Measurements from ENCODE around the gene GALNT14. TPM values are rescaled to one million over a fixed set of nuclear protein-coding genes. Genes with fewer than 3 reads are reported as not detected.

Gene GALNT14
- total and polyA plus RNA-seq, 2 of the 8 experiments (the other 6 are each of a cell fraction or from before 2014, with no cell fraction given) = 13.0 to 13.7 TPM

DNA sequence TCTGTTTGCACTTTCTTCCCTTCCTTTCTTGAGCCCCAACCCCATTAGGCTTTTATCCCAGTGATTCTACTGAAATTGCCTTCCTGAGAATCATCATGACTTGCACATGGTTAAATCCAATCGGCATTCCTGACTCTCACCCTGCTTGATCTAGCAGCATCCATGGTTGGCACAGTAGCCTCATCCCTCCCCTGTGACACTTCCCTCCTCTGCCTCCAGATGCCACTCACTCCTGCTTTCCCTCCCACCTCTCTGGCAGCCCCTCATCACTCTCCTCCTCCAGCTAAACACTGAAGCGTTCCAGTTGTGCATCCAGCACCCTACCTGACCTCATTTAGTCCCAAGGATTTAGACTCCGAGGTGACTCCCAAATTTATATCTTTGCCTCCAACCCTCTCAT, 114.7 kb downstream of the GALNT14 start:
- H3K4me1 ChIP-seq (replicated peaks in 1 of 4; ENCODE audit: control insufficient read depth in 3 of 4, insufficient read depth in 4 of 4, low read length in 3 of 4) = peaks cover 0 to 6% (median 0%) of the 10 kb centered on the region in 4 experiments; a peak in 2 of 7 replicates
- no peak overlapping the region for H2BK12ac ChIP-seq (ENCODE audit: low read depth, low read length)
- H3K27me3 ChIP-seq (replicated peaks in 1 of 4; ENCODE audit: control insufficient read depth in 3 of 4, extremely low read depth in 1 of 4, insufficient read depth in 3 of 4, low read length in 3 of 4) = no peaks in the 10 kb centered on the region
- POLR2A ChIA-PET (ENCODE audit: partially characterized antibody) = no interaction called here
- H2BK5ac ChIP-seq (ENCODE audit: low read depth, low read length) = no peak overlapping the region
- H3K9me3 ChIP-seq (ENCODE audit: insufficient read depth in 2 of 2, low read depth in 1 of 2, low read length in 1 of 2) = no peaks in the 10 kb centered on the region
- H3K23ac ChIP-seq (ENCODE audit: insufficient read length) = no peak overlapping the region
- WGBS, 2 experiments (ENCODE audit: extremely low coverage in 1 of 2, insufficient coverage in 1 of 2, insufficient read length in 1 of 2, insufficient replicate concordance in 2 of 2, low coverage in 1 of 2, low lambda C conversion rate in 2 of 2, missing lambda C conversion rate in 1 of 2) = 86% methylated on average over 3 of the region's 3 CpGs; no CpG with 5 or more reads in 1 of the 2 experiments
- no peaks in the 10 kb centered on the region for H3K23me2 ChIP-seq (ENCODE audit: low read depth, low read length)
- FAIRE-seq (no peak), DNase-seq (ENCODE audit: low read depth in 1 of 2, low spot score in 2 of 2) (no peak)
- no peak overlapping the region for H2AFZ ChIP-seq (ENCODE audit: low read length)
- H4K5ac ChIP-seq (ENCODE audit: insufficient read length, low read depth, low read length) = no peak overlapping the region
- no peak overlapping the region for H3K27ac ChIP-seq (ENCODE audit: low read depth, low read length)
- H3K14ac ChIP-seq (ENCODE audit: insufficient read length) = no peak overlapping the region
- H3K36me3 ChIP-seq (ENCODE audit: control insufficient read depth in 2 of 4, insufficient read depth in 4 of 4, low read length in 3 of 4) = no peaks in the 10 kb centered on the region
- H2BK15ac ChIP-seq (ENCODE audit: low read length) = no peak overlapping the region
- H2BK20ac ChIP-seq (ENCODE audit: low read length) = no peak overlapping the region
- no peak overlapping the region for H2AK5ac ChIP-seq (ENCODE audit: low read depth, low read length)
- CTCF ChIA-PET (ENCODE audit: partially characterized antibody) = interaction anchor here (0.7 to 3.4 kb wide), 6 partner anchors 9 to 312 kb away, joined by 3 to 19 read pairs (median 4); no protein-coding TSS in a partner anchor
- no peak overlapping the region for H3K18ac ChIP-seq (ENCODE audit: extremely low read depth, low read length)
- TF ChIP-seq POU5F1 (IDR thresholded peaks at IDR 0.05; ENCODE audit: low read depth, low read length) = no peak
- TF ChIP-seq TCF12 (IDR thresholded peaks at IDR 0.05; ENCODE audit: low read depth, low read length) = no peak
- TF ChIP-seq EP300 (IDR thresholded peaks at IDR 0.05; ENCODE audit: borderline replicate concordance in 1 of 2, low read depth in 2 of 2, low read length in 2 of 2) = no peak
- TF ChIP-seq KDM1A (IDR thresholded peaks at IDR 0.05; ENCODE audit: borderline replicate concordance, low read length) = no peak
- peak in 1 of 3 experiments; percentile 1; a peak in 1 of 4 replicates for TF ChIP-seq CTCF (IDR thresholded peaks at IDR 0.05; ENCODE audit: control extremely low read depth in 1 of 3, insufficient read depth in 1 of 3, low read depth in 1 of 3, low read length in 3 of 3)
- TF ChIP-seq POLR2AphosphoS5 (IDR thresholded peaks at IDR 0.05; ENCODE audit: low read depth, low read length) = no peak
- no peak overlapping the region for H2BK120ac ChIP-seq (replicated peaks; ENCODE audit: low read depth, low read length)
- no peak overlapping the region for H3K4me2 ChIP-seq (ENCODE audit: insufficient read depth in 1 of 2, low read depth in 2 of 2, low read length in 2 of 2)
- no peak overlapping the region for H4K8ac ChIP-seq (ENCODE audit: extremely low read depth, insufficient read depth, low read length)
- no peak overlapping the region for H4K91ac ChIP-seq (replicated peaks; ENCODE audit: insufficient read length, low read length)
- H3K9ac ChIP-seq (replicated peaks in 1 of 4; ENCODE audit: extremely low read depth in 1 of 4, low read depth in 3 of 4, low read length in 3 of 4) = no peak overlapping the region
- no peak overlapping the region for H3K4ac ChIP-seq (replicated peaks; ENCODE audit: insufficient read length, low read depth, low read length)
- no peaks in the 10 kb centered on the region for H3K79me2 ChIP-seq (ENCODE audit: control insufficient read depth in 1 of 2, insufficient read depth in 2 of 2, low read length in 2 of 2)
- no peak overlapping the region for H3K56ac ChIP-seq (replicated peaks; ENCODE audit: insufficient read length, low read depth, low read length)
- no peak overlapping the region for H3K4me3 ChIP-seq (ENCODE audit: extremely low read depth in 1 of 4, insufficient read depth in 2 of 4, low read depth in 3 of 4, low read length in 4 of 4)
- H3K79me1 ChIP-seq (ENCODE audit: low read depth, low read length) = no peaks in the 10 kb centered on the region; the same call in 1 of the 2 replicates
- no peaks in the 10 kb centered on the region for H4K20me1 ChIP-seq (replicated peaks in 1 of 2; ENCODE audit: control insufficient read depth in 1 of 2, insufficient read depth in 2 of 2, low read length in 2 of 2)

Measured in H1 (cell line).